Esophagus muscularis mucosa (tissue), 4 donors: ENCODE results near the gene LGALS3. TPM values are rescaled to one million over a fixed set of nuclear protein-coding genes. Genes with fewer than 3 reads are reported as not detected.
A peak's percentile ranks its signal among the peaks of the same experiment; 100 is the strongest.

Experiments
- DNase-seq: peaks from one replicate; pipeline ENCODE4 v3.0.0-alpha.2; 2017; ENCODE audit errors: extremely low spot score
- H3K27ac ChIP-seq, 4 donors: fragments of 200-600 bp; sonication (generic); replicated peaks in 1 of 4; 1 replicate in 3 of 4; 2 replicates in 1 of 4; pipeline ENCODE4 v1.5.1; 2016 to 2019; ENCODE audit warnings: mild to moderate bottlenecking in 1 of 4
- H3K27me3 ChIP-seq, 4 donors: fragments of 200-600 bp; sonication (generic); one replicate each; pipeline versions ENCODE4 v1.5.1 to v1.6.0; 2016 to 2019
- H3K36me3 ChIP-seq, 4 donors: fragments of 200-600 bp; sonication (generic); one replicate each; pipeline ENCODE4 v1.5.1; 2016 to 2019
- H3K4me1 ChIP-seq, 4 donors: fragments of 200-600 bp; sonication (generic); one replicate each; pipeline ENCODE4 v1.5.1; 2016 to 2019
- H3K4me3 ChIP-seq, 4 donors: fragments of 200-600 bp; sonication (generic); 1 replicate in 2 of 4; 2 replicates in 2 of 4; pipeline ENCODE4 v1.5.1; 2016 to 2019; ENCODE audit warnings: mild to moderate bottlenecking in 4 of 4, moderate library complexity in 1 of 4
- H3K9me3 ChIP-seq, 4 donors: fragments of 200-600 bp; sonication (generic); 1 replicate in 3 of 4; 2 replicates in 1 of 4; pipeline ENCODE4 v1.5.1; 2016 to 2019
- CTCF ChIP-seq, 3 experiments: fragments of 200-600 bp in 2 of 3; fragments of 450-650 bp in 1 of 3; sonication (generic) in 2 of 3; IDR thresholded peaks; one replicate each; pipeline ENCODE4 v1.5.1; 2017 to 2019; ENCODE audit warnings: antibody characterized with exemption in 3 of 3, mild to moderate bottlenecking in 2 of 3, moderate library complexity in 1 of 3
- EP300 ChIP-seq: sonication (generic); formaldehyde crosslinking; IDR thresholded peaks from one replicate; pipeline ENCODE4 v1.6.1; 2017; ENCODE audit warnings: antibody characterized with exemption
- POLR2A ChIP-seq: fragments of 450-650 bp; IDR thresholded peaks from one replicate; pipeline ENCODE4 v1.6.1; 2017; ENCODE audit warnings: antibody characterized with exemption, moderate library complexity, mild to moderate bottlenecking, low read depth
- POLR2AphosphoS5 ChIP-seq, 2 donors: sonication (generic); formaldehyde crosslinking; IDR thresholded peaks; one replicate each; pipeline ENCODE4 v1.6.1; 2017; ENCODE audit warnings: antibody characterized with exemption in 2 of 2
- WGBS: methylation state at CpG from one replicate; pipeline ENCODE4 v1.1.5; 2018; 5-methylcytosine and 5-hydroxymethylcytosine counted together
- intact Hi-C: fragments of 100-400 bp; cut with DNase I; formaldehyde crosslinking; loops from one replicate; pipeline ENCODE4 v1.15.1; 2023
- total RNA-seq, 4 donors: library from RNA; depleted of rRNA; stranded (reverse); fragments of >200 nt; gene quantifications; one replicate each; pipeline versions ENCODE4 v1.1.0 to v1.2.1, GENCODE V29; 2016

LGALS3 gene
- total RNA-seq, 4 donors from 2014 or later = 247 to 398 (median 297) TPM

GRCh38 chr14:55126034-55126433 is 3.0 kb upstream of the LGALS3 start:
- H3K36me3 ChIP-seq = no peaks in the 10 kb centered on the region
- no peak overlapping the region for H3K4me3 ChIP-seq
- TF ChIP-seq POLR2A (no peak), EP300 (no peak), POLR2AphosphoS5 (IDR thresholded peaks at IDR 0.05) (peak in 1 of 2 donors; percentile 18)
- H3K27me3 ChIP-seq = no peaks in the 10 kb centered on the region
- peaks cover 38 to 62% (median 52%) of the 10 kb centered on the region in 4 donors for H3K4me1 ChIP-seq
- no peaks in the 10 kb centered on the region for H3K9me3 ChIP-seq
- intact Hi-C loops = no loop called here
- 50% methylated on average over 3 of the region's 3 CpGs for WGBS
- peak overlapping the region; percentile 45 to 63 (median 53) for H3K27ac ChIP-seq
- DNase-seq = no peak

GRCh38 chr14:55126932-55127459 is 2.1 kb upstream of the LGALS3 start:
- no peak overlapping the region for H3K4me3 ChIP-seq
- TF ChIP-seq POLR2AphosphoS5 (IDR thresholded peaks at IDR 0.05) = no peak
- TF ChIP-seq CTCF (IDR thresholded peaks at IDR 0.05) = no peak
- TF ChIP-seq POLR2A = no peak
- TF ChIP-seq EP300 = no peak
- H3K27ac ChIP-seq = peak overlapping the region in 3 of 4 donors; percentile 45 to 98 (median 63)
- peaks cover 38 to 70% (median 61%) of the 10 kb centered on the region in 4 donors for H3K4me1 ChIP-seq
- intact Hi-C loops = no loop called here
- WGBS = 83% methylated on average over 5 of the region's 5 CpGs
- DNase-seq = no peak
- no peaks in the 10 kb centered on the region for H3K36me3 ChIP-seq
- no peaks in the 10 kb centered on the region for H3K9me3 ChIP-seq
- no peaks in the 10 kb centered on the region for H3K27me3 ChIP-seq

GRCh38 chr14:55127460-55127951 is 1.5 kb upstream of the LGALS3 start:
- TF ChIP-seq CTCF (IDR thresholded peaks at IDR 0.05) (no peak), POLR2AphosphoS5 (IDR thresholded peaks at IDR 0.05) (no peak), POLR2A (no peak), EP300 (no peak)
- H3K27ac ChIP-seq = peak overlapping the region in 2 of 4 donors; percentile 97 to 98
- H3K36me3 ChIP-seq = no peaks in the 10 kb centered on the region
- no peaks in the 10 kb centered on the region for H3K27me3 ChIP-seq
- 78% methylated on average over 2 of the region's 2 CpGs for WGBS
- intact Hi-C loops = no loop called here
- H3K4me1 ChIP-seq = peaks cover 38 to 70% (median 59%) of the 10 kb centered on the region in 4 donors
- no peaks in the 10 kb centered on the region for H3K9me3 ChIP-seq
- DNase-seq = no peak
- H3K4me3 ChIP-seq = no peak overlapping the region

GRCh38 chr14:55128386-55129085 is 516 bp upstream of the LGALS3 start:
- no peak for DNase-seq
- intact Hi-C loops = no loop called here
- WGBS = 26% methylated on average over 13 of the region's 20 CpGs
- H3K36me3 ChIP-seq = peaks cover 0 to 5% (median 0%) of the 10 kb centered on the region in 4 donors
- TF ChIP-seq POLR2A (peak; percentile 27), EP300 (no peak), POLR2AphosphoS5 (IDR thresholded peaks at IDR 0.05) (peak in 1 of 2 donors; percentile 79)
- H3K27me3 ChIP-seq = no peaks in the 10 kb centered on the region
- H3K4me3 ChIP-seq = peak overlapping the region; percentile 82 to 96 (median 88)
- H3K27ac ChIP-seq = peak overlapping the region; percentile 94 to 98 (median 98)
- no peaks in the 10 kb centered on the region for H3K9me3 ChIP-seq
- peaks cover 37 to 76% (median 61%) of the 10 kb centered on the region in 4 donors for H3K4me1 ChIP-seq

GRCh38 chr14:55129428-55130195 is 560 bp downstream of the LGALS3 start:
- DNase-seq = peak; percentile 95
- no peaks in the 10 kb centered on the region for H3K27me3 ChIP-seq
- H3K27ac ChIP-seq = peak overlapping the region; percentile 94 to 98 (median 98)
- no peaks in the 10 kb centered on the region for H3K9me3 ChIP-seq
- 0% methylated on average over 27 of the region's 53 CpGs for WGBS
- H3K4me3 ChIP-seq = peak overlapping the region; percentile 82 to 96 (median 88)
- intact Hi-C loops = loop anchor here (5.0 kb wide), 1 partner anchor 32 kb away; no protein-coding TSS in a partner anchor
- TF ChIP-seq CTCF (IDR thresholded peaks at IDR 0.05) (no peak), POLR2AphosphoS5 (IDR thresholded peaks at IDR 0.05) (peak; percentile 44 to 69)
- H3K4me1 ChIP-seq = peaks cover 42 to 86% (median 71%) of the 10 kb centered on the region in 4 donors
- H3K36me3 ChIP-seq = peaks cover 0 to 5% (median 0%) of the 10 kb centered on the region in 4 donors
